RWPE1 (cell line): ENCODE results near the gene CCNT2.

Experiments
- CTCF ChIA-PET: fragments of 350-600 bp; sonication (Branson Sonifier 250); formaldehyde crosslinking; extraction: SDS; loops from one replicate; lab custom pipeline; 2021; lab: Yijun Ruan, JAX
- POLR2A ChIA-PET: fragments of 400-600 bp; formaldehyde crosslinking; extraction: SDS; loops from one replicate; lab custom pipeline; 2020; ENCODE audit warnings: antibody characterized with exemption; ENCODE audit not compliant: low non-redundant PET; lab: Yijun Ruan, JAX
- DNase-seq: peaks from one replicate; pipeline ENCODE4 v3.0.0; 2012; ENCODE audit warnings: low spot score
- H3K27ac ChIP-seq: fragments of 450-650 bp; 2 replicates; pipeline ENCODE4 v1.5.1; 2017
- CTCF ChIP-seq: fragments of 450-650 bp; conservative IDR thresholded peaks from 2 replicates; pipeline ENCODE4 v1.5.1; 2017; ENCODE audit warnings: low read depth, mild to moderate bottlenecking

The CCNT2 gene

GRCh38 chr2:134933732-134934131, 15.1 kb downstream of the CCNT2 start:
- CTCF ChIA-PET = no interaction called here
- POLR2A ChIA-PET = no interaction called here
- H3K27ac ChIP-seq = no peak overlapping the region
- no peak for DNase-seq
- no peak for TF ChIP-seq CTCF

GRCh38 chr2:134934150-134934549, 15.5 kb downstream of the CCNT2 start:
- no peak overlapping the region for H3K27ac ChIP-seq
- ChIA-PET CTCF (interaction anchor here (1.8 kb wide), 1 partner anchor 12 kb away, joined by 4 read pairs; no protein-coding TSS in a partner anchor), POLR2A (no interaction called here)
- TF ChIP-seq CTCF = no peak
- DNase-seq = no peak

GRCh38 chr2:134934641-134935040, 16.0 kb downstream of the CCNT2 start:
- no peak for TF ChIP-seq CTCF
- CTCF ChIA-PET = interaction anchor here (0.7 to 1.8 kb wide), 2 partner anchors 13 to 464 kb away, joined by 3 to 4 read pairs; no protein-coding TSS in a partner anchor
- no peak overlapping the region for H3K27ac ChIP-seq
- DNase-seq = peak; percentile 5
- POLR2A ChIA-PET = no interaction called here

- no peak for DNase-seq
- TF ChIP-seq CTCF = no peak
- H3K27ac ChIP-seq = no peak overlapping the region
- POLR2A ChIA-PET = no interaction called here
- CTCF ChIA-PET = no interaction called here
These were observed 18.1 kb downstream of the CCNT2 start for GRCh38 chr2:134936691-134937090.

GRCh38 chr2:134943540-134943939, 24.9 kb downstream of the CCNT2 start:
- ChIA-PET POLR2A (no interaction called here), CTCF (no interaction called here)
- DNase-seq = no peak
- no peak overlapping the region for H3K27ac ChIP-seq
- no peak for TF ChIP-seq CTCF

- CTCF ChIA-PET = no interaction called here
- POLR2A ChIA-PET = no interaction called here
- no peak for DNase-seq
- H3K27ac ChIP-seq = no peak overlapping the region
- TF ChIP-seq CTCF = no peak
These were observed 26.4 kb downstream of the CCNT2 start for GRCh38 chr2:134944975-134945374.
